ENCODE data around the gene STAG1.

DNA sequence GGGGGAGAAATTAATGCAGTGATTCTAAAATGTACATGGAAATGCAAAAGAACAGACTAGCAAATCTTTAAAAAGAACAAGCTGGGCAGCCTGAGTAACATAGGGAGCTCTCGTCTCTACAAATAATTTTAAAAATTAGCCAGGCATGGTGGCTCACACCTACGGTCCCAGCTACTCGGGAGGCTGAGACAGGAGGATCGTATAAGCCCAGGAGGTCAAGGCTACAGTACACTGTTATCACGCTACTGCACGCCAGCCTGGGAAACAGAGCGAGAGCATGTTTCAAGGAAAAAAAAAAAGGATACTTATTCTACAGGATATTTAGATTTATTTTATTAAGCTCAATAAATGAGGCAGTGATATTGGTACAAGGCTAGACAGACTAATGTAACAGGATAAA, 40.9 kb downstream of the STAG1 start:
- TF ChIP-seq EZH2 (IDR thresholded peaks at IDR 0.05; ENCODE audit: low read length, missing control alignments), result no peak
- TF ChIP-seq, protein P1, sequence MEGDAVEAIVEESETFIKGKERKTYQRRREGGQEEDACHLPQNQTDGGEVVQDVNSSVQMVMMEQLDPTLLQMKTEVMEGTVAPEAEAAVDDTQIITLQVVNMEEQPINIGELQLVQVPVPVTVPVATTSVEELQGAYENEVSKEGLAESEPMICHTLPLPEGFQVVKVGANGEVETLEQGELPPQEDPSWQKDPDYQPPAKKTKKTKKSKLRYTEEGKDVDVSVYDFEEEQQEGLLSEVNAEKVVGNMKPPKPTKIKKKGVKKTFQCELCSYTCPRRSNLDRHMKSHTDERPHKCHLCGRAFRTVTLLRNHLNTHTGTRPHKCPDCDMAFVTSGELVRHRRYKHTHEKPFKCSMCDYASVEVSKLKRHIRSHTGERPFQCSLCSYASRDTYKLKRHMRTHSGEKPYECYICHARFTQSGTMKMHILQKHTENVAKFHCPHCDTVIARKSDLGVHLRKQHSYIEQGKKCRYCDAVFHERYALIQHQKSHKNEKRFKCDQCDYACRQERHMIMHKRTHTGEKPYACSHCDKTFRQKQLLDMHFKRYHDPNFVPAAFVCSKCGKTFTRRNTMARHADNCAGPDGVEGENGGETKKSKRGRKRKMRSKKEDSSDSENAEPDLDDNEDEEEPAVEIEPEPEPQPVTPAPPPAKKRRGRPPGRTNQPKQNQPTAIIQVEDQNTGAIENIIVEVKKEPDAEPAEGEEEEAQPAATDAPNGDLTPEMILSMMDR (conservative IDR thresholded peaks at IDR 0.05 in 1 of 2, IDR thresholded peaks at IDR 0.05 in 1 of 2; ENCODE audit: low read depth in 1 of 2, low read length in 2 of 2), result no peak

Data from fibroblast of lung (primary cell).